HG03025 (cell line): Measurements from ENCODE around the gene DAAM2.

Source experiments
- ATAC-seq: cut with Tn5 transposase; IDR thresholded peaks from one replicate; pipeline ENCODE4 v1.9.1; 2021; ENCODE audit warnings: mild to moderate bottlenecking, moderate library complexity; ENCODE audit not compliant: unreplicated experiment, low FRiP score

DAAM2 gene

GRCh38 chr6:39815356-39815755 is 23.2 kb downstream of the DAAM2 start:
- no peak for ATAC-seq

- ATAC-seq = no peak
These were observed 24.6 kb downstream of the DAAM2 start for GRCh38 chr6:39816747-39817146.

GRCh38 chr6:39818695-39819094 is 26.5 kb downstream of the DAAM2 start:
- no peak for ATAC-seq

- ATAC-seq = no peak
These were observed 27.1 kb downstream of the DAAM2 start for GRCh38 chr6:39819228-39819627.

DNA sequence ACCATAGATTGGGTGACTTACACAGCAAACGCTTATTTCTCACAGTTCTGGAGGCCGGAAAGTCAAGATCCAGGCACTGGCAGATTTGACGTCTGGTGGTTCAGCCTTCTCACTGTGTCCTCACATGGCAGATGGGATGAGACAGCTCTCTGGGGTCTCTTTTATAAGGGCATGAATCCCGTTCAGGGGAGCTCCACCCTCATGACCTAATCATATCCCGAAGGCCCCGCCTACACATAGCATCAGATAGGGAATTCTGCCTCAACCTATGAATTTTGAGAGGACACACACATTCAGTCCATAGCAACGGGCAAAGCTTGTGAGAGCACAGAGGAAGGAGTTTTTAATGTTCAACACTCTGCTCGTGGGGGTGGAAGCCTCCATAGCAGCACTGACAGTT is 27.5 kb downstream of the DAAM2 start:
- no peak for ATAC-seq

GRCh38 chr6:39820553-39820952 is 28.4 kb downstream of the DAAM2 start:
- no peak for ATAC-seq

DNA sequence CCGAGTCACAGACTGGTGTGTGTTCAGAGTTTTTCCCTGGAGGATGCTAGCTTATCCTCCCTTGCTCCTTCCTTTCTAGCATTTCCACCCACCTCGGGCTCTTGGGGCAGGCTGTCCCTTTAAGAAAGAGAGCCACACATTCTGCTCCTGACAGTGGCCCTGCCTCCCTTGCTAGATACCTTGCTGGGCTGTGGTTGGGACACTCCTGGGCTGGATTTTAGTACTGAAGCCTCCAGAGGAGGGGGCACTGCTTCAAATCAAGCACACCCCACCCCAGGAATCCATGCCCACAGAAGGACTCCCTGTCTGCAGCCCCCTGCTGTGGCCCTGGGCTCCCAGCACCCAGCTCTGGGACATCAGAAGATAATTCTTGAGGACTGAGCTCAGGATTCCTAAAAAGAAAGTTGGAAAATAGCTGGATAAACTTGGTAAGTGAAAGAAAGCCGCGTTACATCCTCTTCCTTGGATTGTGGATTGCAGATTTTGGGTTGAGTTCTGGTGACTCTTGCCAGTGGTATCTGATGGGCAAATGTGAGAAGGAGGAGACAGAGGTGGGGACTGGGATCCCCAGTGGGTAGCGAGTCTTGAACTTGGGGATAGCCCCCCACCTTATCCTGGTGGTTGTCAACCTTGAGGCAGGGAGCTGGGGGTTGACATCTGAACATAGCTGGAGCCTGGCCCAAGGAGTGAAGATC is 29.0 kb downstream of the DAAM2 start:
- no peak for ATAC-seq

- no peak for ATAC-seq
These were observed 29.8 kb downstream of the DAAM2 start for GRCh38 chr6:39821742-39822532.

DNA sequence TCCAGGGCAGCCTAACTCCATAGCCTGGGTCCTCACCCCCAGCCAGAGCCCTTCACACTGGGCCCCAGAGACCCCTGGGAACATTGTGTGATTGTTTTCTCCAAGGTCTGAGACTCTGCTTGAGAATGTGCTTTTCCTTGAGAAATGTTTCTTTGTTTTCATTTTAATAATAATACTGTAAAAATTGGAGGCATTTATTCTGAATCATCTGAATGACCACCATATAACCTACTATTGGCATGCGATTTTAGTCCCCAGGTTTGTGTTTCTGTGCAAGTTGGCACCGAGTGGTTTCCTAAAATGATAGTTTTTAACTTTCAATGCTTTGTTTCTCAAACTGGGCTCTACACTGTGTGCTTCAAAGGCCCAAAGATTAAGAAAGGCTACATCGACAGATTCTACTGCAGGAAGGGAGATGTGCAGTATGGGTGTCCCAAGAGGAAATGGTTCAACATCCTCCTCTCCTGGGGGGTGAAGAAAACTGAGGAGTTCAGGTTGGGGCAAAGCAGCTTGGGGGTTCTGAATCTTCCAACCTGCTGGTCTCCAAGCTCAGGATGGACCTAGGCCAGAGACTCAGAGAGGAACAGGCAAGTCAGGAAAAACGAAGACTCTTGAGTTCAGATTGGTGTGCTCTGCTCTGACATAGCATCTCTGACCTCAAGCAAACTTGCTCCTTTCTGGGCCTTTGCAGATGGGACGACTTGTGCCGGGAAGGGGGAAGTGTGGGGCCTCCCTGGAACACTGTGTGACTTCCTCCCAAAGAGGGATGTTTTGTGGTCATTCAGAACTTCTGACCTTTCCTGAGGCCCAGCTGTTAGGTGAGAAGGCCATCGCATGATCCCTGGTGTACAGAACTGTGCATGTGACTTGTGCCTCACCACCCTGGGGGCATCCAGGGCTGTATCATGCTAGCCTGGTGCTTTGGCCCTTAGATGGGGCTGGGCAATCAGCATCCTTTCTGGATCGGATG is 31.0 kb downstream of the DAAM2 start:
- ATAC-seq = no peak

GRCh38 chr6:39824030-39824926 is 32.1 kb downstream of the DAAM2 start:
- ATAC-seq = no peak

- ATAC-seq = no peak
These were observed 37.2 kb downstream of the DAAM2 start for GRCh38 chr6:39829331-39829730.

- no peak for ATAC-seq
These were observed 38.3 kb downstream of the DAAM2 start for GRCh38 chr6:39830444-39830843.

GRCh38 chr6:39831701-39832100 is 39.5 kb downstream of the DAAM2 start:
- no peak for ATAC-seq

GRCh38 chr6:39834278-39834677 is 42.1 kb downstream of the DAAM2 start:
- no peak for ATAC-seq

- ATAC-seq = no peak
These were observed 42.7 kb downstream of the DAAM2 start for GRCh38 chr6:39834866-39835265.

DNA sequence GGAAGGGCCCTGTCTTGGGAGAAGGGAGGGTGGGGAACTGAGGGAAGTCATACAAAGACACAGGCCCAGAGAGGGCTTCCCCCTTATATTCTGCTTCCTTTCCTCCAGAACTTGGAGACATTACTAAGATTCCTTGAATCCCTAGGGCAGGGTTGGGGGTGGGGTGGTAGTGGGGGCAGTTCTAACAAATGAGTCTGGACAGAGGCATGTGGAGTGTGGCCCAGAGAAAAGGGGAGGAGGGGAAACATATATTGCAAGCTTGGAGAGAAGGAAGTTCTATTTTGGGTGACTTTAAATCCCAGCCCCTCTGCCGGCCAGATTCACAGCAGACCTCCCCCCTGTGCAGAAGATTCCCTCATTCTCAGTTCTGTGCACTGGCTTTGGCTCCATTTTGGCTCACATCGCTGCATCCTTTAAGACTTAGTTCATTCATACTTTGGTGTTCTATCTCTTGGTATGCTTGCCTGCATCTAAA is 43.7 kb downstream of the DAAM2 start:
- no peak for ATAC-seq

GRCh38 chr6:39836606-39837005 is 44.4 kb downstream of the DAAM2 start:
- ATAC-seq = no peak

- ATAC-seq = no peak
These were observed 47.3 kb downstream of the DAAM2 start for GRCh38 chr6:39839445-39839844.

- ATAC-seq = no peak
These were observed 48.6 kb downstream of the DAAM2 start for GRCh38 chr6:39840781-39841180.

DNA sequence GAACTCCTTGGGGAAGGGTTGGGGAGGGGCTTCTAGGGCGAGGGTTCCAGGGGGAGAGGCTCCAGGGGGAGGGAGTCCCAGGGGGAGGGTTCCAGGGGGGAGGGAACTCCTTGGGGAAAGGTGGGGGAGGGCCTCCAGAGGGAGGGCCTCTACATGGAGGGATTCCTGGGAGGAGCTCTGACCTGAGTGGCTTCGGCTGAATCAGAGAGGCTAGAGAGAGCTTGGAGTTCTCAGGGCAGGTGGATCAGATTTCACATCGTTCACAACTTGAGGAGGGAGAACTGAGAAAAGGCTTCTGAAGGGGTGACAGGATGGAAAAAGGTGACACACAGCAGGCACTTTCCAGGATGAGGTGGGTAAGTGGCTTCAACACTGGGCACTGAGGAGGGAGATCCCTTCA is 49.1 kb downstream of the DAAM2 start:
- ATAC-seq = no peak
